ENCODE data around the gene PTPN4. TPM values are rescaled to one million over a fixed set of nuclear protein-coding genes. Genes with fewer than 3 reads are reported as not detected.

PTPN4 gene
- total RNA-seq, 1 donor from 2014 or later: 21.4 TPM

DNA sequence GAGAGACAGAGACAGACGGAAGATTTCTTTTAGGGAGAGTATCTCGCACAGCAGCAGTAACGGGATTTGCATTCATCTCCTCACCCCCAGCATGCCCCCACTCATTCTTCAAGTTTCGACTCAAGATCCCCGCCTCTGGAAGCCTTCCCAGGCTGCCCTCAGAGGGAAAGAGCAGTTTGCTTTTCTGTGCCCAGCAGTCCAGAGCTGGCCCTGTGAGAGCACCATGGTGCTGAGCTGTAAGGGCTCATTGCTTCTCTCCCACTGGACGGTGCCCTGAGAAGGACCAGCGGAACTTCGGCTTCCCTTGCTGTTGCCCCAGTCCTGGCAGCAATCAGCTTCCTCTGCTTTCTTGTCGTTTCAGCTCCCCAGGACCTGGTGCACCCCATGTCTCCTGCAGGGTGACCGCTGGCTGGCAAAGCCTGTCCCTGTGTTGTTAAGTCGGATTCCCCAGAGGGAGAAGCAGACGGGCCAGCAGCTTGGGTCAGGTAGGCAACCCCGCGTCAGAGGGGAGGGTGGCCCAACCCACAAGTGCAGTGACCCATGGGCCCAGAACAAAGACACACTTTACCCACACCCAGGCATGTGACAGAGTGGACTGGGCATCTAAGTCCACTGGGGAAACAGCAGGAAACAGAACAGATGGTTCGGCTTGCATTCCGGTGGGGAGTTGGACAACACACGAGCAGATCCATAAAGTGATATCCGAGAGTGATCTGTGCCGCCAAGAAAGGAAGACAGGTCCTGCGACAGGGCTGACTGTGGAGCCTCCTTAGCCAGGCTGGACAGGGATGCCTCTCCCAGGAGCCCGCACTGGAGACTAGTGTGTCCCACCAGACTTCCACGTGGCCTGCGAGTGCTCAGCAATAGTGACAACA is 44.1 kb upstream of the PTPN4 start:
- H3K9me3 Mint-ChIP-seq (ENCODE audit: unreplicated experiment): no peaks in the 10 kb centered on the region
- H3K4me3 Mint-ChIP-seq (ENCODE audit: unreplicated experiment): no peak overlapping the region
- no peaks in the 10 kb centered on the region for H3K36me3 Mint-ChIP-seq (ENCODE audit: unreplicated experiment)
- H3K4me1 Mint-ChIP-seq (ENCODE audit: unreplicated experiment): no peaks in the 10 kb centered on the region
- DNase-seq (ENCODE audit: extremely low spot score, unreplicated experiment): no peak
- peaks cover 34% of the 10 kb centered on the region for H3K27me3 Mint-ChIP-seq (ENCODE audit: unreplicated experiment)
- no peak overlapping the region for H3K27ac Mint-ChIP-seq (ENCODE audit: unreplicated experiment)
- TF ChIP-seq, protein P1, sequence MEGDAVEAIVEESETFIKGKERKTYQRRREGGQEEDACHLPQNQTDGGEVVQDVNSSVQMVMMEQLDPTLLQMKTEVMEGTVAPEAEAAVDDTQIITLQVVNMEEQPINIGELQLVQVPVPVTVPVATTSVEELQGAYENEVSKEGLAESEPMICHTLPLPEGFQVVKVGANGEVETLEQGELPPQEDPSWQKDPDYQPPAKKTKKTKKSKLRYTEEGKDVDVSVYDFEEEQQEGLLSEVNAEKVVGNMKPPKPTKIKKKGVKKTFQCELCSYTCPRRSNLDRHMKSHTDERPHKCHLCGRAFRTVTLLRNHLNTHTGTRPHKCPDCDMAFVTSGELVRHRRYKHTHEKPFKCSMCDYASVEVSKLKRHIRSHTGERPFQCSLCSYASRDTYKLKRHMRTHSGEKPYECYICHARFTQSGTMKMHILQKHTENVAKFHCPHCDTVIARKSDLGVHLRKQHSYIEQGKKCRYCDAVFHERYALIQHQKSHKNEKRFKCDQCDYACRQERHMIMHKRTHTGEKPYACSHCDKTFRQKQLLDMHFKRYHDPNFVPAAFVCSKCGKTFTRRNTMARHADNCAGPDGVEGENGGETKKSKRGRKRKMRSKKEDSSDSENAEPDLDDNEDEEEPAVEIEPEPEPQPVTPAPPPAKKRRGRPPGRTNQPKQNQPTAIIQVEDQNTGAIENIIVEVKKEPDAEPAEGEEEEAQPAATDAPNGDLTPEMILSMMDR (IDR thresholded peaks at IDR 0.05): no peak

DNA sequence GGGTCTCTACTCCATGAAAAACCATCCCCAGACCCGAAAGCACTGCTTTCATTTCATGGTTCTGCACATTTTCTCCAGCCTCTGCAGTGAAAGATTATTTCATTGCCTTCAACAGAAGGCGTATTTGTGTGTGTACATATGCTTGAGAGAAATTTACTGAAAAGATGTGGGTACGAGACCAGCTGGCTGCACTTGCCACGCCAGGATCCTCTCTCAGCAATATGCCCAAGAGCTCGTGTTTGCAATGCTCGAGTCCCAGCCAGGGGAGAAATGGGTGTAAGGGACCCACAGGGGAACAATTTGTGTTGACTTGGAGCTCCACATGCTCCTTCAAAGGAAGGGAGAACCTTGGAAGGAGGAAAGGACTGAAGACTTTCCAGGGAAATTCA is 43.4 kb upstream of the PTPN4 start:
- Mint-ChIP-seq H3K27ac (ENCODE audit: unreplicated experiment) (no peak overlapping the region), H3K36me3 (ENCODE audit: unreplicated experiment) (no peaks in the 10 kb centered on the region), H3K4me1 (ENCODE audit: unreplicated experiment) (no peaks in the 10 kb centered on the region), H3K27me3 (ENCODE audit: unreplicated experiment) (peaks cover 34% of the 10 kb centered on the region), H3K9me3 (ENCODE audit: unreplicated experiment) (no peaks in the 10 kb centered on the region), H3K4me3 (ENCODE audit: unreplicated experiment) (no peak overlapping the region)
- TF ChIP-seq, protein P1 (IDR thresholded peaks at IDR 0.05): no peak
- DNase-seq (ENCODE audit: extremely low spot score, unreplicated experiment): no peak

DNA sequence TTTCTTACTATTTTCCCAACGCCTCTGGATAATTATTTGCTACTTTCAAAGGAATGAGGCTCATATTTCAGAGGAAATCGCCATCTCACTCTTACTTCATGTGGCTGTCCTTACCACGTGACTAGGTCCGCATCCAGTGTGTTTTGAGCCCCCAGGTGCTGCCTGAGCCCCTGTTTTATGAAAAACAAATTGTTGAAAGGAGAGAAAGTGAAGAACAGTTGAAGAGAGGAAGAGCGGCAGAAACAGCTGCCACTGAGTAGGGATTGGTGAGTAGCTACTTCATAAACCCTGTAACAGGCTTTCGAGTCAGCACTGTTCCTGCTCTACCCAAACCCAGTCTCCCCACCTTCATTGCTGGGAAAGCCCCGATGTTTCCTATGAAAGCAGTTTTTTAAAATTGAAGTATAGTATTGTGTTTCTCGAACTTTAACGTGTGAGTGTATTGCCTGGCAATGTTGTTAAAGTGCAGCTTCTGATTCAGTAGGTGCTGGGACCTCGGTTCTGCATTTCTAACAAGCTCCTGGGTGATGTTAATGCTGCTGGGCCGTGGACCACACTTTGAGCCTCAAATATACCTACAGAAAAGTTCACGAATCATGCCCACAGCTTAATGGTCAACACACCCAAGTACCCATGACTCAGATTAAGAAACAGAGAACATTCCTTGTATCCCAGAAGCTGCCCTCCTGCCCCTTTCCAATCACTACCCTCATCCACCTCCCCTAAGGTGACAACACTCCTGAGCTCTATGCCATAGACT is 41.0 kb upstream of the PTPN4 start:
- no peaks in the 10 kb centered on the region for H3K4me1 Mint-ChIP-seq (ENCODE audit: unreplicated experiment)
- no peak overlapping the region for H3K4me3 Mint-ChIP-seq (ENCODE audit: unreplicated experiment)
- H3K9me3 Mint-ChIP-seq (ENCODE audit: unreplicated experiment): no peaks in the 10 kb centered on the region
- no peak overlapping the region for H3K27ac Mint-ChIP-seq (ENCODE audit: unreplicated experiment)
- TF ChIP-seq, protein P1 (IDR thresholded peaks at IDR 0.05): no peak
- no peaks in the 10 kb centered on the region for H3K36me3 Mint-ChIP-seq (ENCODE audit: unreplicated experiment)
- peaks cover 34% of the 10 kb centered on the region for H3K27me3 Mint-ChIP-seq (ENCODE audit: unreplicated experiment)
- no peak for DNase-seq (ENCODE audit: extremely low spot score, unreplicated experiment)

DNA sequence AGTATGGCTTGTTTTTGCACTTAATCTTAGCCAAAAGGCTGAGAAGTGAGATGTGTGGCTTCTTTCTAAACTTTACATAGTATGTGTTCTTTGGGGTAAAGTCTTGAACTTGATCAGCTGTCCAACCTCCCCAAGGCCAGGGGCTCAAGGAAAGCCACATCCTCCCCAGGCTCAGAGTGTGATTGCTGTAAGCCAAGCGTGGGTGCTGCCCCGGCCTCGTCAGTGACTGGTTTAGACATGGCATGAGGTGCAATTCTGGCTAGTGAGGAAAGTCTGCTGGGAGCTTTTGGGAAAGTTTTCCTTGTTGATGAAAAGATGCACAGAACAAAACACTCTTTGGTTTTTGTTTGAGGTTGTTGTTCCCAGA is 40.5 kb upstream of the PTPN4 start:
- Mint-ChIP-seq H3K27ac (ENCODE audit: unreplicated experiment) (no peak overlapping the region), H3K4me1 (ENCODE audit: unreplicated experiment) (no peaks in the 10 kb centered on the region), H3K9me3 (ENCODE audit: unreplicated experiment) (no peaks in the 10 kb centered on the region), H3K4me3 (ENCODE audit: unreplicated experiment) (no peak overlapping the region), H3K36me3 (ENCODE audit: unreplicated experiment) (no peaks in the 10 kb centered on the region), H3K27me3 (ENCODE audit: unreplicated experiment) (peaks cover 29% of the 10 kb centered on the region)
- no peak for DNase-seq (ENCODE audit: extremely low spot score, unreplicated experiment)
- TF ChIP-seq, protein P1 (IDR thresholded peaks at IDR 0.05): no peak

DNA sequence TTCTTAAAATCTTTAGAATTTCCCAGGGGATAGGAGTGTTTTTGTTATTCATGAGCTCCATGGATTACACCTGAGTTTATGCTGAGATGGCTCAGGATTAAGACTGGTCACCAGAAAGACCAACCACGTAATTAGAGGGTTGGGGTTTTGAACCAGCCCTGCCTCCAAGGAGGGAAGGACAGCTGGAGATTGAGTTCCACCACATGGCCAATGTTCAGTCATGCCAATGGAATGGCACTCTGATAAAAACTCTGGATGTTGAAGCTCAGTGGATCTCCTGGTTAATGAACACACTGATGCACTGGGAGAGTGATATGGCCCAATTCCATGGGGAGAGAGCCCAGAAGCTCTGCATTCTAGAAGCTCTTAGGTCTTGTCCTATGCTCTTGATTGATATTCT is 38.7 kb upstream of the PTPN4 start:
- no peaks in the 10 kb centered on the region for H3K9me3 Mint-ChIP-seq (ENCODE audit: unreplicated experiment)
- H3K27ac Mint-ChIP-seq (ENCODE audit: unreplicated experiment): no peak overlapping the region
- H3K4me3 Mint-ChIP-seq (ENCODE audit: unreplicated experiment): no peak overlapping the region
- peaks cover 18% of the 10 kb centered on the region for H3K27me3 Mint-ChIP-seq (ENCODE audit: unreplicated experiment)
- H3K36me3 Mint-ChIP-seq (ENCODE audit: unreplicated experiment): no peaks in the 10 kb centered on the region
- H3K4me1 Mint-ChIP-seq (ENCODE audit: unreplicated experiment): no peaks in the 10 kb centered on the region
- DNase-seq (ENCODE audit: extremely low spot score, unreplicated experiment): no peak
- TF ChIP-seq, protein P1 (IDR thresholded peaks at IDR 0.05): no peak
